GM12865 (cell line): ENCODE data around the gene DCDC2C.
A peak's percentile ranks its signal among the peaks of the same experiment; 100 is the strongest.

Source experiments
- DNase-seq: peaks from one replicate; pipeline ENCODE4 v3.0.0; 2010; ENCODE audit warnings: low read depth
- H3K4me3 ChIP-seq: 2 replicates; pipeline ENCODE4 v1.5.1; 2011; ENCODE audit warnings: mild to moderate bottlenecking, low read depth, low read length, control low read depth
- CTCF ChIP-seq: IDR thresholded peaks from 2 replicates; pipeline ENCODE4 v1.5.1; 2011; ENCODE audit warnings: low read length, control low read depth, low read depth, inconsistent platforms; ENCODE audit not compliant: insufficient read depth; ENCODE audit errors: missing control alignments

The DCDC2C gene

GRCh38 chr2:3703236-3703756, at the start of gene DCDC2C:
DCDC2C (plus strand) TSS chr2:3703575; CDS start chr2:3703752, 177 bp downstream.
- no peak for TF ChIP-seq CTCF
- no peak within 1 kb of the TSS for H3K4me3 ChIP-seq

GRCh38 chr2:3654011-3654410, 49.4 kb upstream of the DCDC2C start:
- no peak for TF ChIP-seq CTCF
- DNase-seq = no peak
- H3K4me3 ChIP-seq = no peak overlapping the region

More at GRCh38 chr2:3703236-3703756, at the start of gene DCDC2C:
- DNase-seq = no peak

- no peak overlapping the region for H3K4me3 ChIP-seq
- no peak for TF ChIP-seq CTCF
- no peak for DNase-seq
Observed at GRCh38 chr2:3654531-3655225, 48.7 kb upstream of the DCDC2C start.

- DNase-seq = no peak
- no peak for TF ChIP-seq CTCF
- no peak overlapping the region for H3K4me3 ChIP-seq
Observed at GRCh38 chr2:3655871-3656761, 47.3 kb upstream of the DCDC2C start.

GRCh38 chr2:3656762-3657721, 46.3 kb upstream of the DCDC2C start:
- TF ChIP-seq CTCF = no peak
- peak; percentile 63 for DNase-seq

GRCh38 chr2:3657881-3658280, 45.5 kb upstream of the DCDC2C start, which contains the start of gene ALLC:
ALLC (plus strand) TSS chr2:3658200; CDS start chr2:3671158, 12,958 bp downstream.
- no peak for TF ChIP-seq CTCF
- DNase-seq = no peak
- no peak within 1 kb of the TSS for H3K4me3 ChIP-seq

More at GRCh38 chr2:3656762-3657721, 46.3 kb upstream of the DCDC2C start:
- H3K4me3 ChIP-seq = no peak overlapping the region
